ENCODE results near the gene HCCS.

DNA sequence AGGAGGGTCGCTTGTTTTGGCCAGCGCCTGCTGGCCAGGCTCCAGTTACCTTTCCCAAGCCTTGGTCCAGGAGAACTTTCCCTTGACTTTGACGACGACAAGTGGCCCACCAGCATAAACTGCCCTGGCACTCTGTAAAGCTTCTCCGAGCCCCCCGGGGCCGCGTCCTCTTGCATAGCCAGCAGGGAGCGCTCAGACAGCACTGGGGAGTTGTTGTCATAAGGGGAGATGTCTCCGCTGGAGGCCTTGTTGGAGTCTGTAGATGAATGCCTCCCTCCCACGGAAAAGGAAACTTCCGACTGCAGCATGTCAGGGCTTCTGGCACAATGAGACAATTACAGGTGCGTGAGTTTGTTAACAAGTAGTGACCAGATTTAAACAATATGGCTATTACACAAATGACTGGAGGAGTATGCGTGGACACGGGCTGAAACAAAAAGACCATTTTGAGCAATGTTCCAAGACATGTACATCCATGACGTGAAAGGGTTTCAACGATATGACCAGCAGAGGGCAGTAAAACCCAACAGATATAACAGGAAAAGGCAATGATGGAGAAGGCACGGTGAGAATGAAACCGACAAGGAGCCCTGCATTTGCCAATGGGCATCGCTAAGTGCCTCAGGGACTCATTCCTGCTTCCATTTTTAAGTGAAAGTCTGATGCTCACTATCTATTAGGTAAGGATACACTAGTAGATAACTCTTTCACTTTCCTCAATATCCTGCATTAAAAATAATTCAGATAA, 33.0 kb downstream of the HCCS start:
- TF ChIP-seq, protein P1, sequence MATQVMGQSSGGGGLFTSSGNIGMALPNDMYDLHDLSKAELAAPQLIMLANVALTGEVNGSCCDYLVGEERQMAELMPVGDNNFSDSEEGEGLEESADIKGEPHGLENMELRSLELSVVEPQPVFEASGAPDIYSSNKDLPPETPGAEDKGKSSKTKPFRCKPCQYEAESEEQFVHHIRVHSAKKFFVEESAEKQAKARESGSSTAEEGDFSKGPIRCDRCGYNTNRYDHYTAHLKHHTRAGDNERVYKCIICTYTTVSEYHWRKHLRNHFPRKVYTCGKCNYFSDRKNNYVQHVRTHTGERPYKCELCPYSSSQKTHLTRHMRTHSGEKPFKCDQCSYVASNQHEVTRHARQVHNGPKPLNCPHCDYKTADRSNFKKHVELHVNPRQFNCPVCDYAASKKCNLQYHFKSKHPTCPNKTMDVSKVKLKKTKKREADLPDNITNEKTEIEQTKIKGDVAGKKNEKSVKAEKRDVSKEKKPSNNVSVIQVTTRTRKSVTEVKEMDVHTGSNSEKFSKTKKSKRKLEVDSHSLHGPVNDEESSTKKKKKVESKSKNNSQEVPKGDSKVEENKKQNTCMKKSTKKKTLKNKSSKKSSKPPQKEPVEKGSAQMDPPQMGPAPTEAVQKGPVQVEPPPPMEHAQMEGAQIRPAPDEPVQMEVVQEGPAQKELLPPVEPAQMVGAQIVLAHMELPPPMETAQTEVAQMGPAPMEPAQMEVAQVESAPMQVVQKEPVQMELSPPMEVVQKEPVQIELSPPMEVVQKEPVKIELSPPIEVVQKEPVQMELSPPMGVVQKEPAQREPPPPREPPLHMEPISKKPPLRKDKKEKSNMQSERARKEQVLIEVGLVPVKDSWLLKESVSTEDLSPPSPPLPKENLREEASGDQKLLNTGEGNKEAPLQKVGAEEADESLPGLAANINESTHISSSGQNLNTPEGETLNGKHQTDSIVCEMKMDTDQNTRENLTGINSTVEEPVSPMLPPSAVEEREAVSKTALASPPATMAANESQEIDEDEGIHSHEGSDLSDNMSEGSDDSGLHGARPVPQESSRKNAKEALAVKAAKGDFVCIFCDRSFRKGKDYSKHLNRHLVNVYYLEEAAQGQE (IDR thresholded peaks at IDR 0.05; ENCODE audit: insufficient read depth in 1 of 2, low read depth in 2 of 2, low read length in 2 of 2), result no peak
- TF ChIP-seq TAF1 (IDR thresholded peaks at IDR 0.05; ENCODE audit: borderline replicate concordance, insufficient read depth, low read length), result no peak

All from PFSK-1 (cell line).